ENCODE data around the gene MTNR1A.

GRCh38 chr4:186543206-186543605 lies 12.2 kb downstream of the MTNR1A start:
- TF ChIP-seq, protein P1, sequence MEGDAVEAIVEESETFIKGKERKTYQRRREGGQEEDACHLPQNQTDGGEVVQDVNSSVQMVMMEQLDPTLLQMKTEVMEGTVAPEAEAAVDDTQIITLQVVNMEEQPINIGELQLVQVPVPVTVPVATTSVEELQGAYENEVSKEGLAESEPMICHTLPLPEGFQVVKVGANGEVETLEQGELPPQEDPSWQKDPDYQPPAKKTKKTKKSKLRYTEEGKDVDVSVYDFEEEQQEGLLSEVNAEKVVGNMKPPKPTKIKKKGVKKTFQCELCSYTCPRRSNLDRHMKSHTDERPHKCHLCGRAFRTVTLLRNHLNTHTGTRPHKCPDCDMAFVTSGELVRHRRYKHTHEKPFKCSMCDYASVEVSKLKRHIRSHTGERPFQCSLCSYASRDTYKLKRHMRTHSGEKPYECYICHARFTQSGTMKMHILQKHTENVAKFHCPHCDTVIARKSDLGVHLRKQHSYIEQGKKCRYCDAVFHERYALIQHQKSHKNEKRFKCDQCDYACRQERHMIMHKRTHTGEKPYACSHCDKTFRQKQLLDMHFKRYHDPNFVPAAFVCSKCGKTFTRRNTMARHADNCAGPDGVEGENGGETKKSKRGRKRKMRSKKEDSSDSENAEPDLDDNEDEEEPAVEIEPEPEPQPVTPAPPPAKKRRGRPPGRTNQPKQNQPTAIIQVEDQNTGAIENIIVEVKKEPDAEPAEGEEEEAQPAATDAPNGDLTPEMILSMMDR (IDR thresholded peaks at IDR 0.05; ENCODE audit: insufficient read depth, low read length, poor library complexity, severe bottlenecking): no peak
- TF ChIP-seq EZH2phosphoT487 (conservative IDR thresholded peaks at IDR 0.05; ENCODE audit: low read length): no peak
